Omental fat pad (tissue), 4 donors: ENCODE measurements around the gene DSPP. TPM values are rescaled to one million over a fixed set of nuclear protein-coding genes. Genes with fewer than 3 reads are reported as not detected.

Experiments used
- ATAC-seq: fragments of 150-250 bp; one replicate; pipeline ENCODE4 v1.9.1; 2016; ENCODE audit warnings: mild to moderate bottlenecking, moderate library complexity; ENCODE audit not compliant: low FRiP score
- DNase-seq: peaks from one replicate; pipeline ENCODE4 v3.0.0-alpha.2; 2019; ENCODE audit warnings: low spot score
- total RNA-seq, 4 donors: library from RNA; depleted of rRNA; stranded (reverse); fragments of >200 nt; gene quantifications; one replicate each; pipeline ENCODE4 v1.1.0, GENCODE V29; 2016
- TF ChIP-seq, protein P1 (sequence below), 3 donors: fragments of 450-650 bp; IDR thresholded peaks; one replicate each; pipeline ENCODE4 v1.5.1; 2016 to 2017; ENCODE audit warnings: antibody characterized with exemption in 3 of 3, mild to moderate bottlenecking in 3 of 3, moderate library complexity in 2 of 3

Gene DSPP
- total RNA-seq, 4 donors from 2014 or later: not detected

DNA sequence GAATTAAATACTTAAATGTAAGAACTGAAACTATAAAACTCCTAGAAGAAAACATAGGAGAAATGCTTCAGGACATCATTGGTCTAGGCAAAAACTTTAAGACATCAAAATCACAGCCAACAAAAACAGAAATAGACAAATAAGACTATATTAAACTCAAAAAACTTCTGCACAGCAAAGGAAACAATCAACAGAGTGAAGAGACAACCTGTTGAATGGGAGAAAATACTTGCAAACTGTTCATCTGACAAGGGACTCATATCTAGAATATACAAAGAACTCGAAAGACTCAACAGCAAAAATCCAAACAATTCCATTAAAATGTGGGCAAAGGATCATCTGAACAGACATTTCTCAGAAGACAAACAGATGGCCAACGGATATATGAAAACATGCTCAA lies 16.2 kb upstream of the DSPP start:
- no peak for ATAC-seq
- no peak for DNase-seq
- TF ChIP-seq, protein P1, sequence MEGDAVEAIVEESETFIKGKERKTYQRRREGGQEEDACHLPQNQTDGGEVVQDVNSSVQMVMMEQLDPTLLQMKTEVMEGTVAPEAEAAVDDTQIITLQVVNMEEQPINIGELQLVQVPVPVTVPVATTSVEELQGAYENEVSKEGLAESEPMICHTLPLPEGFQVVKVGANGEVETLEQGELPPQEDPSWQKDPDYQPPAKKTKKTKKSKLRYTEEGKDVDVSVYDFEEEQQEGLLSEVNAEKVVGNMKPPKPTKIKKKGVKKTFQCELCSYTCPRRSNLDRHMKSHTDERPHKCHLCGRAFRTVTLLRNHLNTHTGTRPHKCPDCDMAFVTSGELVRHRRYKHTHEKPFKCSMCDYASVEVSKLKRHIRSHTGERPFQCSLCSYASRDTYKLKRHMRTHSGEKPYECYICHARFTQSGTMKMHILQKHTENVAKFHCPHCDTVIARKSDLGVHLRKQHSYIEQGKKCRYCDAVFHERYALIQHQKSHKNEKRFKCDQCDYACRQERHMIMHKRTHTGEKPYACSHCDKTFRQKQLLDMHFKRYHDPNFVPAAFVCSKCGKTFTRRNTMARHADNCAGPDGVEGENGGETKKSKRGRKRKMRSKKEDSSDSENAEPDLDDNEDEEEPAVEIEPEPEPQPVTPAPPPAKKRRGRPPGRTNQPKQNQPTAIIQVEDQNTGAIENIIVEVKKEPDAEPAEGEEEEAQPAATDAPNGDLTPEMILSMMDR (IDR thresholded peaks at IDR 0.05): no peak

GRCh38 chr4:87601361-87601760 lies 7.0 kb upstream of the DSPP start:
- ATAC-seq: no peak

DNA sequence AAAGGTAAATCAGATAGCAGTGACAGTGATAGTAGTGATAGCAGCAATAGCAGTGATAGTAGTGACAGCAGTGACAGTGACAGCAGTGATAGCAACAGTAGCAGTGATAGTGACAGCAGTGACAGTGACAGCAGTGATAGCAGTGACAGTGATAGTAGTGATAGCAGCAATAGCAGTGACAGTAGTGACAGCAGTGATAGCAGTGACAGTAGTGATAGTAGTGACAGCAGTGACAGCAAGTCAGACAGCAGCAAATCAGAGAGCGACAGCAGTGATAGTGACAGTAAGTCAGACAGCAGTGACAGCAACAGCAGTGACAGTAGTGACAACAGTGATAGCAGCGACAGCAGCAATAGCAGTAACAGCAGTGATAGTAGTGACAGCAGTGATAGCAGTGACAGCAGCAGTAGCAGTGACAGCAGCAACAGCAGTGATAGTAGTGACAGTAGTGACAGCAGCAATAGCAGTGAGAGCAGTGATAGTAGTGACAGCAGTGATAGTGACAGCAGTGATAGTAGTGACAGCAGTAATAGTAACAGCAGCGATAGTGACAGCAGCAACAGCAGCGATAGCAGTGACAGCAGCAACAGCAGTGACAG lies 6.1 kb downstream of the DSPP start:
- TF ChIP-seq, protein P1 (IDR thresholded peaks at IDR 0.05): no peak
- DNase-seq (no peak), ATAC-seq (no peak)

More at GRCh38 chr4:87601361-87601760, 7.0 kb upstream of the DSPP start:
- TF ChIP-seq, protein P1 (IDR thresholded peaks at IDR 0.05): no peak
- DNase-seq: no peak

DNA sequence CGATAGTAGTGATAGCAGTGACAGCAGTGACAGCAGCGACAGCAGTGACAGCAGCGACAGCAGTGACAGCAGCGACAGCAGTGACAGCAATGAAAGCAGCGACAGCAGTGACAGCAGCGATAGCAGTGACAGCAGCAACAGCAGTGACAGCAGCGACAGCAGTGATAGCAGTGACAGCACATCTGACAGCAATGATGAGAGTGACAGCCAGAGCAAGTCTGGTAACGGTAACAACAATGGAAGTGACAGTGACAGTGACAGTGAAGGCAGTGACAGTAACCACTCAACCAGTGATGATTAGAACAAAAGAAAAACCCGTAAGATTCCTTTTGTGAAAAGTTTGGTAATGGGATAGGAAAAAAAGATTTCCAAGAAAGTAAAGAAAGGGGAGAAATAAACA lies 7.9 kb downstream of the DSPP start:
- TF ChIP-seq, protein P1 (IDR thresholded peaks at IDR 0.05): no peak
- ATAC-seq (no peak), DNase-seq (no peak)

DNA sequence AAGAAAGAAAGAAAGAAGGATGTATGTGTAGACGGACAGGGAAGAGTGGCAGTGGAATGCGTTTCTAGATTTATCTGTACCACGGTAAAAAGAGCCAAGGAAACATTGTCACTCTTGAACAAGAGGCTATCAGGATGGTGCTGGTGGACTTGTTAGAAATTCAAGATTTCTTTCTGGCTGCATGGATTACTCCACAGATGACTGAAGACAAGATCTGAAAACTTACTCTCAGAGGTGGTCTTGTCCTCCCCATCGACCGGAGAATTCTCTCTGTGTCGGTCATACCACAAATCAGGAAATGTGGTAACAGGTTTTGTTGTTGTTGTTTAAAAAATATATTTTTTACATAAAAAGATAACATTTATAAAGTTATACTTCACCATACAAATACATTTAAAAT lies 11.8 kb downstream of the DSPP start:
- DNase-seq: no peak
- no peak for ATAC-seq
- TF ChIP-seq, protein P1 (IDR thresholded peaks at IDR 0.05): no peak

DNA sequence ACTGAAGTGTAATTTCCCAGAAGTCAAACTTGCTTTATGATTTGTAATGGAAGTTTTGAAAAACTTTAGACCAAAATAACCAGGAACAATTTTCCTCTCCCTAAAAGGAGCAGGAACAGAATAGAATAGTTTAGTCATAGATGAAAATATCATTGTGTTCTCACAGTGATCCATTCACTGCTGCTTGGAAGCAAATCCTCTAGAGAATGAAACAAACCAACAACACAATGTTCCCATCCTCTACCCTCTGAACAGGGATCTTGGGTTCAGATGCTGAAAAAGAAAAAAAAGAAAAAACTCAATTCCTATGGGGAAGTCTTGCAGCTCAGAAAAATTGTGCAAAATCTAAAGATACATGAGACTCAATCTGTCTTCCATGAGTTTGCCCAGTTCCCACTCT lies 12.2 kb downstream of the DSPP start:
- ATAC-seq: peak; percentile 59
- TF ChIP-seq, protein P1 (IDR thresholded peaks at IDR 0.05): no peak

GRCh38 chr4:87622303-87622702 lies 14.0 kb downstream of the DSPP start:
- TF ChIP-seq, protein P1 (IDR thresholded peaks at IDR 0.05): no peak
- no peak for DNase-seq
- no peak for ATAC-seq

More for the DNA sequence above, 12.2 kb downstream of the DSPP start:
- DNase-seq: no peak
